Esophagus muscularis mucosa (tissue), 4 donors: ENCODE results near the gene TPK1.

ENCODE experiments used
- CTCF ChIP-seq, 3 experiments: fragments of 200-600 bp in 2 of 3; fragments of 450-650 bp in 1 of 3; sonication (generic) in 2 of 3; IDR thresholded peaks; one replicate each; pipeline ENCODE4 v1.5.1; 2017 to 2019; ENCODE audit warnings: antibody characterized with exemption in 3 of 3, mild to moderate bottlenecking in 2 of 3, moderate library complexity in 1 of 3
- EP300 ChIP-seq: sonication (generic); formaldehyde crosslinking; IDR thresholded peaks from one replicate; pipeline ENCODE4 v1.6.1; 2017; ENCODE audit warnings: antibody characterized with exemption
- POLR2A ChIP-seq: fragments of 450-650 bp; IDR thresholded peaks from one replicate; pipeline ENCODE4 v1.6.1; 2017; ENCODE audit warnings: antibody characterized with exemption, moderate library complexity, mild to moderate bottlenecking, low read depth

- TF ChIP-seq EP300 = no peak
- peak in 1 of 3 experiments; percentile 12 for TF ChIP-seq CTCF (IDR thresholded peaks at IDR 0.05)
- TF ChIP-seq POLR2A = no peak
These were observed 322.5 kb downstream of the TPK1 start for GRCh38 chr7:144513334-144513733.
